ENCODE data around the gene CWC27. TPM values are rescaled to one million over a fixed set of nuclear protein-coding genes. Genes with fewer than 3 reads are reported as not detected.

Gene CWC27
- total and polyA plus RNA-seq, 9 of the 15 experiments (the other 6 are each of a cell fraction or from before 2014, with no cell fraction given), result 19.7 to 49.3 (median 38.3) TPM

- no peaks in the 10 kb centered on the region for H3K9me1 ChIP-seq (ENCODE audit: control insufficient read depth, insufficient read depth, low read length)
- intact Hi-C loops (cut with micrococcal nuclease), result no loop called here
- no peaks in the 10 kb centered on the region; the same call in 2 of the 3 replicates for H3K36me3 ChIP-seq (ENCODE audit: control insufficient read depth, insufficient read depth, low read length)
- no peak for DNase-seq (ENCODE audit: extremely low read depth in 1 of 4, low spot score in 3 of 4)
- FAIRE-seq, result no peak
- H3K4me2 ChIP-seq (ENCODE audit: insufficient read depth, low read length), result no peak overlapping the region
- ChIA-PET CTCF (ENCODE audit: low intra/inter-chr PET ratio) (no interaction called here), POLR2A (no interaction called here)
- no peak for TF ChIP-seq ZBTB1 (CRISPR knock-in tag; IDR thresholded peaks at IDR 0.05; ENCODE audit: borderline replicate concordance, low read depth)
- TF ChIP-seq ZNF75A (CRISPR knock-in tag; IDR thresholded peaks at IDR 0.05), result no peak
- TF ChIP-seq ZNF780A (CRISPR knock-in tag; IDR thresholded peaks at IDR 0.05), result no peak
- TF ChIP-seq ZNF592 (IDR thresholded peaks at IDR 0.05), result no peak
- TF ChIP-seq ZNF79 (CRISPR knock-in tag; IDR thresholded peaks at IDR 0.05; ENCODE audit: low read depth), result no peak
- no peak for TF ChIP-seq ZNF232 (CRISPR knock-in tag; IDR thresholded peaks at IDR 0.05)
- TF ChIP-seq RNF2 (IDR thresholded peaks at IDR 0.05), result no peak
- no peak for TF ChIP-seq NR2F6 (CRISPR knock-in tag; IDR thresholded peaks at IDR 0.05)
- TF ChIP-seq CBX2 (IDR thresholded peaks at IDR 0.05; ENCODE audit: insufficient read depth, low read length, poor library complexity, severe bottlenecking), result no peak
- no peak for TF ChIP-seq RBM14 (IDR thresholded peaks at IDR 0.05; ENCODE audit: borderline replicate concordance, insufficient read depth, low read depth, low read length)
- TF ChIP-seq SRSF9 (IDR thresholded peaks at IDR 0.05; ENCODE audit: borderline replicate concordance, low read depth, low read length), result no peak
- no peak for TF ChIP-seq KLF13 (tag; IDR thresholded peaks at IDR 0.05; ENCODE audit: borderline replicate concordance, low read depth)
- no peak for TF ChIP-seq HSF4 (CRISPR knock-in tag; IDR thresholded peaks at IDR 0.05; ENCODE audit: borderline replicate concordance)
- no peak for TF ChIP-seq ZNF586 (CRISPR knock-in tag; conservative IDR thresholded peaks at IDR 0.05)
- TF ChIP-seq CTBP1 (IDR thresholded peaks at IDR 0.05; ENCODE audit: borderline replicate concordance), result no peak
- H3K27ac ChIP-seq (ENCODE audit: extremely low read depth, low read depth, low read length), result no peak overlapping the region
- H3K4me3 ChIP-seq, result no peak overlapping the region
- no peaks in the 10 kb centered on the region for H3K9me3 ChIP-seq (replicated peaks; ENCODE audit: control insufficient read depth, insufficient read depth, low read depth, low read length)
- H4K20me1 ChIP-seq (replicated peaks; ENCODE audit: control insufficient read depth, insufficient read depth, low read length), result no peaks in the 10 kb centered on the region
- ATAC-seq, result no peak
- H2AFZ ChIP-seq (ENCODE audit: low read depth, low read length), result no peak overlapping the region
- H3K9ac ChIP-seq (ENCODE audit: insufficient read depth in 1 of 2, low read depth in 2 of 2, low read length in 2 of 2), result no peak overlapping the region
- in situ Hi-C loops (cut with MboI), result no loop called here
- no peaks in the 10 kb centered on the region for H3K4me1 ChIP-seq (replicated peaks in 1 of 2; ENCODE audit: control insufficient read depth in 2 of 2, insufficient read depth in 2 of 2, low read length in 2 of 2)
- no peaks in the 10 kb centered on the region for H3K79me2 ChIP-seq (ENCODE audit: control insufficient read depth, insufficient read depth, low read length)
- no peaks in the 10 kb centered on the region for H3K27me3 ChIP-seq (ENCODE audit: control insufficient read depth in 2 of 2, insufficient read depth in 2 of 2, low read length in 2 of 2)
- no TSS peak for BruUV-seq (replicated peaks)
Measured at GRCh38 chr5:64836190-64836755, 67.5 kb downstream of the CWC27 start.

Data from K562 (cell line).